AG10803 (cell line): ENCODE data around the gene GALT.

Experiments
- DNase-seq: peaks from one replicate; pipeline ENCODE4 v3.0.0; 2010; ENCODE audit warnings: low read depth
- H3K4me3 ChIP-seq: 2 replicates; pipeline ENCODE4 v1.5.1; 2011; ENCODE audit warnings: mild to moderate bottlenecking, low read length, control low read depth
- TF ChIP-seq, protein P1 (sequence below): conservative IDR thresholded peaks from 2 replicates; pipeline ENCODE4 v1.5.1; 2011; ENCODE audit warnings: mild to moderate bottlenecking, low read length, control low read depth, inconsistent platforms

GALT gene

GRCh38 chr9:34662526-34663302 lies 16.2 kb downstream of the GALT start, which contains the start of gene CCL27:
Gene CCL27, minus strand, starts transcription at chr9:34662657. Its CDS starts 24 bp downstream, at chr9:34662633.
- DNase-seq = no peak
- TF ChIP-seq, protein P1, sequence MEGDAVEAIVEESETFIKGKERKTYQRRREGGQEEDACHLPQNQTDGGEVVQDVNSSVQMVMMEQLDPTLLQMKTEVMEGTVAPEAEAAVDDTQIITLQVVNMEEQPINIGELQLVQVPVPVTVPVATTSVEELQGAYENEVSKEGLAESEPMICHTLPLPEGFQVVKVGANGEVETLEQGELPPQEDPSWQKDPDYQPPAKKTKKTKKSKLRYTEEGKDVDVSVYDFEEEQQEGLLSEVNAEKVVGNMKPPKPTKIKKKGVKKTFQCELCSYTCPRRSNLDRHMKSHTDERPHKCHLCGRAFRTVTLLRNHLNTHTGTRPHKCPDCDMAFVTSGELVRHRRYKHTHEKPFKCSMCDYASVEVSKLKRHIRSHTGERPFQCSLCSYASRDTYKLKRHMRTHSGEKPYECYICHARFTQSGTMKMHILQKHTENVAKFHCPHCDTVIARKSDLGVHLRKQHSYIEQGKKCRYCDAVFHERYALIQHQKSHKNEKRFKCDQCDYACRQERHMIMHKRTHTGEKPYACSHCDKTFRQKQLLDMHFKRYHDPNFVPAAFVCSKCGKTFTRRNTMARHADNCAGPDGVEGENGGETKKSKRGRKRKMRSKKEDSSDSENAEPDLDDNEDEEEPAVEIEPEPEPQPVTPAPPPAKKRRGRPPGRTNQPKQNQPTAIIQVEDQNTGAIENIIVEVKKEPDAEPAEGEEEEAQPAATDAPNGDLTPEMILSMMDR = no peak
- H3K4me3 ChIP-seq = no peak within 1 kb of the TSS

GRCh38 chr9:34663303-34663605 lies 16.8 kb downstream of the GALT start:
- DNase-seq = no peak
- TF ChIP-seq, protein P1 = no peak
- H3K4me3 ChIP-seq = no peak overlapping the region

- H3K4me3 ChIP-seq = peak overlapping the region; percentile 70
Observed at GRCh38 chr9:34664281-34665066, 18.0 kb downstream of the GALT start.

GRCh38 chr9:34665067-34665380 lies 18.5 kb downstream of the GALT start:
- no peak for DNase-seq
- peak overlapping the region; percentile 70 for H3K4me3 ChIP-seq
- TF ChIP-seq, protein P1 = no peak

More at GRCh38 chr9:34664281-34665066, 18.0 kb downstream of the GALT start:
- TF ChIP-seq, protein P1 = peak; percentile 100
- peak; percentile 84 for DNase-seq

GRCh38 chr9:34665381-34666250 lies 19.1 kb downstream of the GALT start:
- DNase-seq = peak; percentile 93
- H3K4me3 ChIP-seq = peak overlapping the region; percentile 97
- TF ChIP-seq, protein P1 = no peak

GRCh38 chr9:34669809-34670562 lies 23.5 kb downstream of the GALT start:
- DNase-seq = no peak
- TF ChIP-seq, protein P1 = no peak

More at GRCh38 chr9:34669809-34670562, 23.5 kb downstream of the GALT start:
- no peak overlapping the region for H3K4me3 ChIP-seq
